HG03460 (cell line): ENCODE measurements around the gene TERB1.

Experiments used
- ATAC-seq: cut with Tn5 transposase; IDR thresholded peaks from one replicate; pipeline ENCODE4 v1.9.1; 2021; ENCODE audit not compliant: unreplicated experiment

Gene TERB1

GRCh38 chr16:66751053-66751302 is 50.4 kb downstream of the TERB1 start:
- ATAC-seq: peak; percentile 11

GRCh38 chr16:66750279-66751052 is 50.9 kb downstream of the TERB1 start:
- ATAC-seq: peak; percentile 9

- peak; percentile 32 for ATAC-seq
Observed at GRCh38 chr16:66746682-66747081, 54.7 kb downstream of the TERB1 start.

GRCh38 chr16:66746048-66746447 is 55.3 kb downstream of the TERB1 start:
- ATAC-seq: no peak

- no peak for ATAC-seq
Observed at GRCh38 chr16:66741950-66742808, 59.2 kb downstream of the TERB1 start.

GRCh38 chr16:66741169-66741900 is 60.0 kb downstream of the TERB1 start:
- no peak for ATAC-seq

GRCh38 chr16:66740533-66740932 is 60.9 kb downstream of the TERB1 start:
- no peak for ATAC-seq

- ATAC-seq: no peak
Observed at GRCh38 chr16:66740010-66740409, 61.4 kb downstream of the TERB1 start.

GRCh38 chr16:66735891-66736290 is 65.5 kb downstream of the TERB1 start:
- no peak for ATAC-seq

GRCh38 chr16:66731101-66731500 is 70.3 kb downstream of the TERB1 start:
- no peak for ATAC-seq

- ATAC-seq: no peak
Observed at GRCh38 chr16:66728804-66729203, 72.6 kb downstream of the TERB1 start.

- no peak for ATAC-seq
Observed at GRCh38 chr16:66728117-66728787, 73.1 kb downstream of the TERB1 start.

GRCh38 chr16:66720766-66721165 is 80.6 kb downstream of the TERB1 start:
- no peak for ATAC-seq

- ATAC-seq: no peak
Observed at GRCh38 chr16:66719246-66719645, 82.1 kb downstream of the TERB1 start.

- ATAC-seq: no peak
Observed at GRCh38 chr16:66717776-66718175, 83.6 kb downstream of the TERB1 start.

- no peak for ATAC-seq
Observed at GRCh38 chr16:66717112-66717675, 84.2 kb downstream of the TERB1 start.

GRCh38 chr16:66714654-66715307 is 86.6 kb downstream of the TERB1 start:
- ATAC-seq: no peak

- no peak for ATAC-seq
Observed at GRCh38 chr16:66714062-66714461, 87.3 kb downstream of the TERB1 start.

GRCh38 chr16:66713076-66713475 is 88.3 kb downstream of the TERB1 start:
- ATAC-seq: no peak

- ATAC-seq: no peak
Observed at GRCh38 chr16:66712512-66712911, 88.9 kb downstream of the TERB1 start.
